K562 (cell line): ENCODE data around the gene IMPDH2. TPM values are rescaled to one million over a fixed set of nuclear protein-coding genes. Genes with fewer than 3 reads are reported as not detected.

Experiments
- ATF7 ChIP-seq: fragments of 450-650 bp; IDR thresholded peaks from 2 replicates; pipeline ENCODE4 v1.7.1; 2014; ENCODE audit warnings: mild to moderate bottlenecking, moderate library complexity
- CBX8 ChIP-seq: fragments of 200-600 bp; sonication (generic); IDR thresholded peaks from 2 replicates; pipeline ENCODE4 v1.6.1; 2012; ENCODE audit warnings: borderline replicate concordance, mixed run types, low read depth, mild to moderate bottlenecking, moderate library complexity, mixed read lengths, low read length, control low read depth, inconsistent platforms; ENCODE audit not compliant: poor library complexity, severe bottlenecking; ENCODE audit errors: extremely low read depth
- CCAR2 ChIP-seq: fragments of 200-400 bp; formaldehyde crosslinking; IDR thresholded peaks from 2 replicates; pipeline ENCODE4 v1.6.1; 2017; ENCODE audit warnings: mild to moderate bottlenecking, low read depth, low read length
- DMBX1 ChIP-seq: fragments of 250-450 bp; sonication (Bioruptor Pico); IDR thresholded peaks from 2 replicates; pipeline ENCODE4 v1.8.0; 2022; ENCODE audit warnings: inconsistent platforms, mild to moderate bottlenecking, moderate library complexity, borderline replicate concordance
- HDAC3 ChIP-seq: fragments of 450-650 bp; IDR thresholded peaks from 2 replicates; pipeline ENCODE4 v1.6.1; 2018; ENCODE audit warnings: borderline replicate concordance, mild to moderate bottlenecking, moderate library complexity; ENCODE audit not compliant: partially characterized antibody
- HINFP ChIP-seq: fragments of 450-650 bp; conservative IDR thresholded peaks from 2 replicates; pipeline ENCODE4 v1.6.1; 2016; ENCODE audit warnings: missing genetic modification characterization, low read depth, mild to moderate bottlenecking, control low read depth, missing compliant biosample characterization
- LARP7 ChIP-seq: fragments of 450-650 bp; IDR thresholded peaks from 2 replicates; pipeline ENCODE4 v1.6.1; 2016
- MAFF ChIP-seq: IDR thresholded peaks from 2 replicates; pipeline ENCODE4 v1.6.1; 2012; ENCODE audit warnings: low read length, improper control_type of control experiment
- MECOM ChIP-seq: fragments of 250-450 bp; sonication (Bioruptor Pico); IDR thresholded peaks from 2 replicates; pipeline ENCODE4 v1.8.0; 2022; ENCODE audit warnings: inconsistent platforms
- MEF2D ChIP-seq: conservative IDR thresholded peaks from 2 replicates; pipeline ENCODE4 v1.6.1; 2016; ENCODE audit warnings: low read depth, missing genetic modification characterization, missing compliant biosample characterization
- NRF1 ChIP-seq, 2 experiments: fragments of 450-650 bp; IDR thresholded peaks in 1 of 2; conservative IDR thresholded peaks in 1 of 2; 2 replicates each; pipeline ENCODE4 v1.6.1; 2014; ENCODE audit warnings: mild to moderate bottlenecking in 2 of 2
- OTX1 ChIP-seq: fragments of 450-650 bp; formaldehyde crosslinking; IDR thresholded peaks from 2 replicates; pipeline ENCODE4 v1.4.0; 2022; ENCODE audit warnings: mild to moderate bottlenecking
- PTRF ChIP-seq: fragments of 450-650 bp; IDR thresholded peaks from 2 replicates; pipeline ENCODE4 v1.6.1; 2016; ENCODE audit warnings: mild to moderate bottlenecking, missing genetic modification characterization, missing compliant biosample characterization
- PYGO2 ChIP-seq: fragments of 450-650 bp; IDR thresholded peaks from 2 replicates; pipeline ENCODE4 v1.6.1; 2016; ENCODE audit warnings: mild to moderate bottlenecking, missing genetic modification characterization, moderate library complexity, missing compliant biosample characterization
- RFX5 ChIP-seq: IDR thresholded peaks from 2 replicates; pipeline ENCODE4 v1.6.1; 2011; ENCODE audit warnings: low read depth, mild to moderate bottlenecking, improper control_type of control experiment, low read length
- SLC30A9 ChIP-seq: fragments of 250-450 bp; sonication (Bioruptor Pico); IDR thresholded peaks from 2 replicates; pipeline ENCODE4 v1.8.0; 2022; ENCODE audit warnings: mild to moderate bottlenecking, moderate library complexity
- SMARCE1 ChIP-seq: fragments of 450-650 bp; IDR thresholded peaks from 2 replicates; pipeline ENCODE4 v1.7.1; 2016; ENCODE audit warnings: mild to moderate bottlenecking
- SREBF1 ChIP-seq: fragments of 150-350 bp; IDR thresholded peaks from 2 replicates; pipeline ENCODE4 v1.6.1; 2014; ENCODE audit warnings: antibody characterized with exemption, low read depth, low read length, borderline replicate concordance
- TAF9B ChIP-seq: fragments of 450-650 bp; IDR thresholded peaks from 2 replicates; pipeline ENCODE4 v1.6.1; 2018; ENCODE audit warnings: mild to moderate bottlenecking; ENCODE audit not compliant: partially characterized antibody
- TCF7L2 ChIP-seq: fragments of 150-350 bp; IDR thresholded peaks from 2 replicates; pipeline ENCODE4 v1.6.1; 2016; ENCODE audit warnings: low read depth, mild to moderate bottlenecking, low read length, moderate library complexity
- ZFX ChIP-seq: sonication (generic); formaldehyde crosslinking; IDR thresholded peaks from 2 replicates; pipeline ENCODE4 v1.8.0; 2022; ENCODE audit warnings: mild to moderate bottlenecking, missing genetic modification reagents, moderate library complexity
- ZNF3 ChIP-seq: fragments of 250-450 bp; sonication (Bioruptor Pico); IDR thresholded peaks from 2 replicates; pipeline ENCODE4 v1.5.0; 2021; ENCODE audit warnings: mild to moderate bottlenecking, moderate library complexity
- ZNF764 ChIP-seq: fragments of 250-450 bp; sonication (Bioruptor Pico); IDR thresholded peaks from 2 replicates; pipeline ENCODE4 v1.4.0; 2020; ENCODE audit warnings: low read depth, mild to moderate bottlenecking, moderate library complexity
- polyA plus RNA-seq, 8 experiments: library from polyadenylated mRNA; depleted of rRNA in 4 of 8; stranded (reverse) in 5 of 8; unstranded in 3 of 8; fragments of >200 nt; fragmentation: Nextera tagmentation in 2 of 8; fragmentation: Illumina TruSeq in 1 of 8; extraction: Ambion mirVana in 2 of 8; extraction: Trizol in 1 of 8; gene quantifications; 2 replicates each; pipeline versions ENCODE4 v1.2.1 to v1.2.3, GENCODE V29; 2011 to 2014; ENCODE audit warnings: inconsistent platforms in 1 of 8, missing spikeins in 1 of 8
- total RNA-seq, 7 experiments: library from RNA; depleted of rRNA in 6 of 7; stranded (reverse); fragments of >200 nt in 6 of 7; fragmentation: Illumina TruSeq in 2 of 7; extraction: Trizol in 2 of 7; gene quantifications; 2 replicates each; pipeline versions ENCODE4 v1.2.1 to v1.2.3, GENCODE V29; 2011 to 2021; ENCODE audit warnings: low replicate concordance in 1 of 7
- TF ChIP-seq, protein P1 (sequence below): sonication (generic); formaldehyde crosslinking; IDR thresholded peaks from 2 replicates; pipeline ENCODE4 v1.8.1; 2023; ENCODE audit warnings: mild to moderate bottlenecking, missing genetic modification reagents
- TF ChIP-seq, protein P2 (sequence below): sonication (generic); formaldehyde crosslinking; IDR thresholded peaks from 2 replicates; pipeline ENCODE4 v1.4.0; 2020; ENCODE audit warnings: mild to moderate bottlenecking, missing genetic modification reagents

IMPDH2 gene
- total and polyA plus RNA-seq, 9 of the 15 experiments (the other 6 are each of a cell fraction or from before 2014, with no cell fraction given): 318 to 507 (median 366) TPM

DNA sequence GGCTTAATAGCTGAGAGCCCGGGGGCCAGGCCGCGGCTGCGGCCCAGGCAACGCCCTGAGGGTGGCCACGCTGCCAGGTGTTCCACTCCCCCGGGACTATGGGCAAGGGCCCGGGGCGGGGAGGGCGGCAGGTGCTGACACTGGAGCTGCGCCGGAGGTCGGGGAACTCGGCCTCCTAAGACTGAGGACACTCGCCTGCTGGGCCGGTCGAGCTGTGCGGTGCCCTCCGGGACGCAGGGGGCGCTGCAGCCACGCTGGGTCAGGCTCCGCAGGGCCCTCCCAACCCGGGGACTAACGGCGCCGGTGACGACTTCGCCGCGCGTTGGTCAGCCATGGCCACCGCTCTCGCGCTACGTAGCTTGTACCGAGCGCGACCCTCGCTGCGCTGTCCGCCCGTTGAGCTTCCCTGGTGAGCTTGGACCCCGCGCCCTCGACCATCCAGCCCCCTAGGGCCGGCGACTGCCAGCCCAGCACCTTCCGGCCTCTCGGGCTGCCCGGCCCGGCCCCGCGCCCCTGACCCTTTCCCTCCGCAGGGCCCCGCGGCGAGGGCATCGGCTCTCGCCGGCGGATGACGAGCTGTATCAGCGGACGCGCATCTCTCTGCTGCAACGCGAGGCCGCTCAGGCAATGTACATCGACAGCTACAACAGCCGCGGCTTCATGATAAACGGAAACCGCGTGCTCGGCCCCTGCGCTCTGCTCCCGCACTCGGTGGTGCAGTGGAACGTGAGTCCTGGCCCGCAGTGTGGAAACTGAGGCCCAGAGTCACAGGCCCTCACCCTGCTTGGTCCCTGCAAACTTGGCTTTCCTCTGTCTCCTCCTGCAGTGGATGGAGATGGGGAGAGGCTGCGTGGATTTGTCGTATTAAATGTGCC, 7.1 kb downstream of the IMPDH2 start, which contains the start of gene NDUFAF3 (continued):
- TF ChIP-seq SLC30A9: no peak
- peak; percentile 34; the same call in 1 of the 2 replicates for TF ChIP-seq DMBX1 (CRISPR knock-in tag)
- no peak for TF ChIP-seq MEF2D
- TF ChIP-seq ZNF764 (CRISPR knock-in tag): no peak
- TF ChIP-seq ZFX (CRISPR knock-in tag): peak; percentile 92
- TF ChIP-seq HDAC3: no peak
- peak; percentile 83 to 85 for TF ChIP-seq NRF1 (conservative IDR thresholded peaks at IDR 0.05 in 1 of 2, IDR thresholded peaks at IDR 0.05 in 1 of 2)
- TF ChIP-seq OTX1 (CRISPR knock-in tag): no peak
- peak; percentile 84 for TF ChIP-seq ATF7
- no peak for TF ChIP-seq PTRF (tag)
- TF ChIP-seq LARP7: no peak
- no peak for TF ChIP-seq MAFF
- no peak for TF ChIP-seq MECOM (CRISPR knock-in tag)
- TF ChIP-seq PYGO2: no peak
- no peak for TF ChIP-seq HINFP (tag)
- no peak for TF ChIP-seq SMARCE1
- TF ChIP-seq SREBF1: no peak
- TF ChIP-seq, protein P1, sequence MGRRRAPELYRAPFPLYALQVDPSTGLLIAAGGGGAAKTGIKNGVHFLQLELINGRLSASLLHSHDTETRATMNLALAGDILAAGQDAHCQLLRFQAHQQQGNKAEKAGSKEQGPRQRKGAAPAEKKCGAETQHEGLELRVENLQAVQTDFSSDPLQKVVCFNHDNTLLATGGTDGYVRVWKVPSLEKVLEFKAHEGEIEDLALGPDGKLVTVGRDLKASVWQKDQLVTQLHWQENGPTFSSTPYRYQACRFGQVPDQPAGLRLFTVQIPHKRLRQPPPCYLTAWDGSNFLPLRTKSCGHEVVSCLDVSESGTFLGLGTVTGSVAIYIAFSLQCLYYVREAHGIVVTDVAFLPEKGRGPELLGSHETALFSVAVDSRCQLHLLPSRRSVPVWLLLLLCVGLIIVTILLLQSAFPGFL: no peak
- TF ChIP-seq CCAR2: no peak
- TF ChIP-seq, protein P2, sequence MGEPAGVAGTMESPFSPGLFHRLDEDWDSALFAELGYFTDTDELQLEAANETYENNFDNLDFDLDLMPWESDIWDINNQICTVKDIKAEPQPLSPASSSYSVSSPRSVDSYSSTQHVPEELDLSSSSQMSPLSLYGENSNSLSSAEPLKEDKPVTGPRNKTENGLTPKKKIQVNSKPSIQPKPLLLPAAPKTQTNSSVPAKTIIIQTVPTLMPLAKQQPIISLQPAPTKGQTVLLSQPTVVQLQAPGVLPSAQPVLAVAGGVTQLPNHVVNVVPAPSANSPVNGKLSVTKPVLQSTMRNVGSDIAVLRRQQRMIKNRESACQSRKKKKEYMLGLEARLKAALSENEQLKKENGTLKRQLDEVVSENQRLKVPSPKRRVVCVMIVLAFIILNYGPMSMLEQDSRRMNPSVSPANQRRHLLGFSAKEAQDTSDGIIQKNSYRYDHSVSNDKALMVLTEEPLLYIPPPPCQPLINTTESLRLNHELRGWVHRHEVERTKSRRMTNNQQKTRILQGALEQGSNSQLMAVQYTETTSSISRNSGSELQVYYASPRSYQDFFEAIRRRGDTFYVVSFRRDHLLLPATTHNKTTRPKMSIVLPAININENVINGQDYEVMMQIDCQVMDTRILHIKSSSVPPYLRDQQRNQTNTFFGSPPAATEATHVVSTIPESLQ (CRISPR knock-in tag): no peak
- no peak for TF ChIP-seq TCF7L2
- no peak for TF ChIP-seq RFX5
- peak; percentile 47 for TF ChIP-seq TAF9B
- no peak for TF ChIP-seq CBX8
- no peak for TF ChIP-seq ZNF3 (CRISPR knock-in tag)
